GM12878 (cell line): ENCODE data around the gene ARL14.

ENCODE experiments used
- EP300 ChIP-seq, 2 experiments: fragments of 150-350 bp in 1 of 2; IDR thresholded peaks; 2 replicates each; pipeline ENCODE4 v1.6.1; 2011 to 2012; ENCODE audit warnings: low read depth in 2 of 2, low read length in 2 of 2, borderline replicate concordance in 1 of 2, improper control_type of control experiment in 1 of 2, inconsistent platforms in 1 of 2; ENCODE audit not compliant: control insufficient read depth in 1 of 2
- ETV6 ChIP-seq, 2 experiments: fragments of 450-650 bp in 1 of 2; IDR thresholded peaks in 1 of 2; conservative IDR thresholded peaks in 1 of 2; 2 replicates each; pipeline ENCODE4 v1.6.1; 2014; ENCODE audit warnings: antibody characterized with exemption in 1 of 2, borderline replicate concordance in 1 of 2, low read depth in 1 of 2, mild to moderate bottlenecking in 1 of 2, moderate library complexity in 1 of 2
- EZH2 ChIP-seq: IDR thresholded peaks from 2 replicates; pipeline ENCODE4 v1.6.1; 2012; ENCODE audit warnings: low read depth, mild to moderate bottlenecking, control low read depth, inconsistent platforms, low read length, borderline replicate concordance; ENCODE audit not compliant: control insufficient read depth
- IKZF1 ChIP-seq: fragments of 450-650 bp; conservative IDR thresholded peaks from 2 replicates; pipeline ENCODE4 v1.6.1; 2017; ENCODE audit warnings: antibody characterized with exemption, mild to moderate bottlenecking
- MEF2A ChIP-seq: IDR thresholded peaks from 2 replicates; pipeline ENCODE4 v1.6.1; 2011; ENCODE audit warnings: low read depth, mild to moderate bottlenecking, low read length, moderate library complexity; ENCODE audit not compliant: insufficient read depth
- NBN ChIP-seq: fragments of 450-650 bp; IDR thresholded peaks from 2 replicates; pipeline ENCODE4 v1.6.1; 2016
- RAD21 ChIP-seq: IDR thresholded peaks from 2 replicates; pipeline ENCODE4 v1.6.1; 2011; ENCODE audit warnings: mild to moderate bottlenecking, low read depth, low read length, moderate library complexity; ENCODE audit not compliant: insufficient read depth
- SMARCA5 ChIP-seq: fragments of 450-650 bp; IDR thresholded peaks from 2 replicates; pipeline ENCODE4 v1.6.1; 2017; ENCODE audit warnings: mild to moderate bottlenecking
- SUPT20H ChIP-seq: IDR thresholded peaks from 2 replicates; pipeline ENCODE4 v1.6.1; 2011; ENCODE audit warnings: low read depth, mild to moderate bottlenecking, low read length, moderate library complexity, borderline replicate concordance; ENCODE audit not compliant: control insufficient read depth
- ZNF274 ChIP-seq: IDR thresholded peaks from one replicate; pipeline ENCODE4 v1.8.0; 2011; ENCODE audit not compliant: insufficient read length, insufficient read depth
- TF ChIP-seq, protein P1 (sequence below), 3 experiments: IDR thresholded peaks in 2 of 3; conservative IDR thresholded peaks in 1 of 3; 2 replicates each; pipeline ENCODE4 v1.5.1; 2011; ENCODE audit warnings: low read depth in 3 of 3, low read length in 3 of 3, mild to moderate bottlenecking in 3 of 3, control low read depth in 2 of 3, moderate library complexity in 2 of 3, inconsistent platforms in 1 of 3, mixed read lengths in 1 of 3; ENCODE audit not compliant: control insufficient read depth in 2 of 3, insufficient read depth in 1 of 3; ENCODE audit errors: extremely low read depth in 1 of 3
- TF ChIP-seq, protein P2 (sequence below): IDR thresholded peaks from 2 replicates; pipeline ENCODE4 v1.6.1; 2012; ENCODE audit warnings: low read depth, low read length, improper control_type of control experiment
- TF ChIP-seq, protein P3 (sequence below): fragments of 450-650 bp; IDR thresholded peaks from 2 replicates; pipeline ENCODE4 v1.6.1; 2018; ENCODE audit warnings: mild to moderate bottlenecking, low read depth, moderate library complexity; ENCODE audit not compliant: partially characterized antibody

DNA sequence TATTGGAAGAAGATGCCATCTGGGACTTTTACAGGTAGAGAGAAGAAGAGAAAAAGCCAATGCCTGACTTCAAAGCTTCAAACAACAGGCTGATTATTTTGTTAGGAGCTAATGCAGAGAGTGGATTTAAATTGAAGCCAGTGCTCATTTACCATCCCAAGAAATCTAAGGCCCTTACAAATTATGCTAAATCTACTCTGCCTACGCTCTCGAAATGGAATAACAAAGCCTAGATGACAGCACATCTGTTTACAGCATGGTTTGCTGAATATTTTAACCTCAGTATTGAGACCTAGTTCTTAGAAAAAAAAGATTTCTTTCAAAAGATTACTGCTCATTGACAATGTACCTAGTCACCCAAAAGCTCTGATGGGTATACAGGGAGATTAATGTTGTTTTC lies 16.2 kb downstream of the ARL14 start:
- TF ChIP-seq, protein P1, sequence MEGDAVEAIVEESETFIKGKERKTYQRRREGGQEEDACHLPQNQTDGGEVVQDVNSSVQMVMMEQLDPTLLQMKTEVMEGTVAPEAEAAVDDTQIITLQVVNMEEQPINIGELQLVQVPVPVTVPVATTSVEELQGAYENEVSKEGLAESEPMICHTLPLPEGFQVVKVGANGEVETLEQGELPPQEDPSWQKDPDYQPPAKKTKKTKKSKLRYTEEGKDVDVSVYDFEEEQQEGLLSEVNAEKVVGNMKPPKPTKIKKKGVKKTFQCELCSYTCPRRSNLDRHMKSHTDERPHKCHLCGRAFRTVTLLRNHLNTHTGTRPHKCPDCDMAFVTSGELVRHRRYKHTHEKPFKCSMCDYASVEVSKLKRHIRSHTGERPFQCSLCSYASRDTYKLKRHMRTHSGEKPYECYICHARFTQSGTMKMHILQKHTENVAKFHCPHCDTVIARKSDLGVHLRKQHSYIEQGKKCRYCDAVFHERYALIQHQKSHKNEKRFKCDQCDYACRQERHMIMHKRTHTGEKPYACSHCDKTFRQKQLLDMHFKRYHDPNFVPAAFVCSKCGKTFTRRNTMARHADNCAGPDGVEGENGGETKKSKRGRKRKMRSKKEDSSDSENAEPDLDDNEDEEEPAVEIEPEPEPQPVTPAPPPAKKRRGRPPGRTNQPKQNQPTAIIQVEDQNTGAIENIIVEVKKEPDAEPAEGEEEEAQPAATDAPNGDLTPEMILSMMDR (IDR thresholded peaks at IDR 0.05 in 2 of 3, conservative IDR thresholded peaks at IDR 0.05 in 1 of 3; ENCODE audit: control insufficient read depth in 2 of 3, extremely low read depth in 1 of 3, insufficient read depth in 1 of 3, low read depth in 3 of 3, low read length in 3 of 3) = no peak
- no peak for TF ChIP-seq ZNF274
- TF ChIP-seq, protein P2, sequence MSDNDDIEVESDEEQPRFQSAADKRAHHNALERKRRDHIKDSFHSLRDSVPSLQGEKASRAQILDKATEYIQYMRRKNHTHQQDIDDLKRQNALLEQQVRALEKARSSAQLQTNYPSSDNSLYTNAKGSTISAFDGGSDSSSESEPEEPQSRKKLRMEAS = no peak
- TF ChIP-seq RAD21 = no peak
- TF ChIP-seq, protein P3, sequence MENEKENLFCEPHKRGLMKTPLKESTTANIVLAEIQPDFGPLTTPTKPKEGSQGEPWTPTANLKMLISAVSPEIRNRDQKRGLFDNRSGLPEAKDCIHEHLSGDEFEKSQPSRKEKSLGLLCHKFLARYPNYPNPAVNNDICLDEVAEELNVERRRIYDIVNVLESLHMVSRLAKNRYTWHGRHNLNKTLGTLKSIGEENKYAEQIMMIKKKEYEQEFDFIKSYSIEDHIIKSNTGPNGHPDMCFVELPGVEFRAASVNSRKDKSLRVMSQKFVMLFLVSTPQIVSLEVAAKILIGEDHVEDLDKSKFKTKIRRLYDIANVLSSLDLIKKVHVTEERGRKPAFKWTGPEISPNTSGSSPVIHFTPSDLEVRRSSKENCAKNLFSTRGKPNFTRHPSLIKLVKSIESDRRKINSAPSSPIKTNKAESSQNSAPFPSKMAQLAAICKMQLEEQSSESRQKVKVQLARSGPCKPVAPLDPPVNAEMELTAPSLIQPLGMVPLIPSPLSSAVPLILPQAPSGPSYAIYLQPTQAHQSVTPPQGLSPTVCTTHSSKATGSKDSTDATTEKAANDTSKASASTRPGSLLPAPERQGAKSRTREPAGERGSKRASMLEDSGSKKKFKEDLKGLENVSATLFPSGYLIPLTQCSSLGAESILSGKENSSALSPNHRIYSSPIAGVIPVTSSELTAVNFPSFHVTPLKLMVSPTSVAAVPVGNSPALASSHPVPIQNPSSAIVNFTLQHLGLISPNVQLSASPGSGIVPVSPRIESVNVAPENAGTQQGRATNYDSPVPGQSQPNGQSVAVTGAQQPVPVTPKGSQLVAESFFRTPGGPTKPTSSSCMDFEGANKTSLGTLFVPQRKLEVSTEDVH = no peak
- TF ChIP-seq EP300 (IDR thresholded peaks at IDR 0.05; ENCODE audit: borderline replicate concordance in 1 of 2, control insufficient read depth in 1 of 2, low read depth in 2 of 2, low read length in 2 of 2) = no peak
- no peak for TF ChIP-seq NBN
- TF ChIP-seq IKZF1 = no peak
- TF ChIP-seq SUPT20H = no peak
- TF ChIP-seq MEF2A = no peak
- TF ChIP-seq SMARCA5 = no peak
- no peak for TF ChIP-seq EZH2
- no peak for TF ChIP-seq ETV6 (conservative IDR thresholded peaks at IDR 0.05 in 1 of 2, IDR thresholded peaks at IDR 0.05 in 1 of 2; ENCODE audit: borderline replicate concordance in 1 of 2, low read depth in 1 of 2)
